Mesenchymal stem cell (in vitro differentiated cells and primary cell): ENCODE measurements around the gene WNT11.

ENCODE experiments used
- DNase-seq: peaks from one replicate; pipeline ENCODE4 v3.0.0-alpha.2; 2013
- H2AFZ ChIP-seq: one replicate; pipeline ENCODE4 v1.6.1; 2013; ENCODE audit warnings: low read depth, mild to moderate bottlenecking, control low read depth, inconsistent platforms, low read length, moderate library complexity
- H2AK5ac ChIP-seq: 2 replicates; pipeline ENCODE4 v1.6.1; 2013; ENCODE audit warnings: low read length, moderate library complexity, mild to moderate bottlenecking, inconsistent platforms; ENCODE audit not compliant: severe bottlenecking
- H2BK120ac ChIP-seq: one replicate; pipeline ENCODE4 v1.6.1; 2013; ENCODE audit warnings: low read depth, mild to moderate bottlenecking, inconsistent platforms, low read length, moderate library complexity
- H2BK12ac ChIP-seq, 2 experiments: one replicate each; pipeline ENCODE4 v1.6.1; 2013; ENCODE audit warnings: inconsistent platforms in 2 of 2, low read length in 2 of 2, mild to moderate bottlenecking in 2 of 2, moderate library complexity in 2 of 2, control low read depth in 1 of 2
- H2BK15ac ChIP-seq: one replicate; pipeline ENCODE4 v1.6.1; 2013; ENCODE audit warnings: mild to moderate bottlenecking, low read depth, inconsistent platforms; ENCODE audit not compliant: poor library complexity, severe bottlenecking
- H2BK5ac ChIP-seq: 2 replicates; pipeline ENCODE4 v1.6.1; 2013; ENCODE audit warnings: low read depth, mild to moderate bottlenecking, low read length, control low read depth, inconsistent platforms; ENCODE audit not compliant: poor library complexity, severe bottlenecking
- H3K14ac ChIP-seq, 2 experiments: one replicate each; pipeline ENCODE4 v1.6.1; 2013; ENCODE audit warnings: inconsistent platforms in 2 of 2, low read length in 2 of 2, control low read depth in 1 of 2, mild to moderate bottlenecking in 1 of 2, moderate library complexity in 1 of 2
- H3K18ac ChIP-seq, 2 experiments: one replicate each; pipeline ENCODE4 v1.6.1; 2013; ENCODE audit warnings: inconsistent platforms in 2 of 2, low read length in 2 of 2, control low read depth in 1 of 2, low read depth in 1 of 2, mild to moderate bottlenecking in 1 of 2
- H3K23ac ChIP-seq, 2 experiments: one replicate each; pipeline ENCODE4 v1.6.1; 2013; ENCODE audit warnings: inconsistent platforms in 2 of 2, low read length in 2 of 2, mild to moderate bottlenecking in 2 of 2, moderate library complexity in 2 of 2, control low read depth in 1 of 2
- H3K27ac ChIP-seq: 2 replicates; pipeline ENCODE4 v1.5.1; 2013; ENCODE audit warnings: mild to moderate bottlenecking, moderate library complexity, low read length, control low read depth, inconsistent platforms; ENCODE audit not compliant: poor library complexity, severe bottlenecking
- H3K27me3 ChIP-seq, 2 experiments: 2 replicates each; pipeline versions ENCODE4 v1.6.1 to v1.7.0; 2013; ENCODE audit warnings: low read length in 2 of 2, mild to moderate bottlenecking in 2 of 2, moderate library complexity in 2 of 2, control low read depth in 1 of 2, inconsistent platforms in 1 of 2; ENCODE audit not compliant: control insufficient read depth in 1 of 2, insufficient read depth in 1 of 2
- H3K36me3 ChIP-seq, 2 experiments: 2 replicates each; pipeline versions ENCODE4 v1.6.1 to v1.7.0; 2013; ENCODE audit warnings: low read length in 2 of 2, control low read depth in 1 of 2, inconsistent platforms in 1 of 2, low read depth in 1 of 2, mild to moderate bottlenecking in 1 of 2; ENCODE audit not compliant: insufficient read depth in 2 of 2, control insufficient read depth in 1 of 2
- H3K4ac ChIP-seq, 2 experiments: one replicate each; pipeline ENCODE4 v1.6.1; 2013; ENCODE audit warnings: inconsistent platforms in 2 of 2, low read length in 2 of 2, mild to moderate bottlenecking in 2 of 2, moderate library complexity in 2 of 2, control low read depth in 1 of 2, low read depth in 1 of 2
- H3K4me1 ChIP-seq: 2 replicates; pipeline ENCODE4 v1.6.1; 2013; ENCODE audit warnings: low read depth, low read length, control low read depth; ENCODE audit not compliant: control insufficient read depth, insufficient read depth
- H3K4me2 ChIP-seq: 2 replicates; pipeline ENCODE4 v1.6.1; 2013; ENCODE audit warnings: low read length, mild to moderate bottlenecking, inconsistent platforms; ENCODE audit not compliant: poor library complexity, severe bottlenecking
- H3K4me3 ChIP-seq, 2 experiments: 2 replicates each; pipeline versions ENCODE4 v1.5.1 to v1.7.0; 2013; ENCODE audit warnings: low read length in 2 of 2, mild to moderate bottlenecking in 2 of 2, control low read depth in 1 of 2, low read depth in 1 of 2; ENCODE audit not compliant: insufficient read depth in 1 of 2
- H3K79me1 ChIP-seq: replicated peaks from 2 replicates; pipeline ENCODE4 v1.6.1; 2013; ENCODE audit warnings: mild to moderate bottlenecking, control low read depth, low read length, inconsistent platforms; ENCODE audit not compliant: poor library complexity, severe bottlenecking
- H3K9ac ChIP-seq: 2 replicates; pipeline ENCODE4 v1.7.0; 2013; ENCODE audit warnings: mild to moderate bottlenecking, low read length, moderate library complexity
- H3K9me3 ChIP-seq: 2 replicates; pipeline ENCODE4 v1.7.0; 2013; ENCODE audit warnings: mild to moderate bottlenecking, low read length; ENCODE audit not compliant: control insufficient read depth
- H4K8ac ChIP-seq: one replicate; pipeline ENCODE4 v1.6.1; 2013; ENCODE audit warnings: inconsistent platforms, mild to moderate bottlenecking, low read length, moderate library complexity
- H4K91ac ChIP-seq: one replicate; pipeline ENCODE4 v1.6.1; 2013; ENCODE audit warnings: mild to moderate bottlenecking, low read length, inconsistent platforms
- WGBS: methylation state at CpG from one replicate; pipeline ENCODE4 v1.1.7; 2013; ENCODE audit warnings: mixed read lengths; 5-methylcytosine and 5-hydroxymethylcytosine counted together

Gene WNT11

DNA sequence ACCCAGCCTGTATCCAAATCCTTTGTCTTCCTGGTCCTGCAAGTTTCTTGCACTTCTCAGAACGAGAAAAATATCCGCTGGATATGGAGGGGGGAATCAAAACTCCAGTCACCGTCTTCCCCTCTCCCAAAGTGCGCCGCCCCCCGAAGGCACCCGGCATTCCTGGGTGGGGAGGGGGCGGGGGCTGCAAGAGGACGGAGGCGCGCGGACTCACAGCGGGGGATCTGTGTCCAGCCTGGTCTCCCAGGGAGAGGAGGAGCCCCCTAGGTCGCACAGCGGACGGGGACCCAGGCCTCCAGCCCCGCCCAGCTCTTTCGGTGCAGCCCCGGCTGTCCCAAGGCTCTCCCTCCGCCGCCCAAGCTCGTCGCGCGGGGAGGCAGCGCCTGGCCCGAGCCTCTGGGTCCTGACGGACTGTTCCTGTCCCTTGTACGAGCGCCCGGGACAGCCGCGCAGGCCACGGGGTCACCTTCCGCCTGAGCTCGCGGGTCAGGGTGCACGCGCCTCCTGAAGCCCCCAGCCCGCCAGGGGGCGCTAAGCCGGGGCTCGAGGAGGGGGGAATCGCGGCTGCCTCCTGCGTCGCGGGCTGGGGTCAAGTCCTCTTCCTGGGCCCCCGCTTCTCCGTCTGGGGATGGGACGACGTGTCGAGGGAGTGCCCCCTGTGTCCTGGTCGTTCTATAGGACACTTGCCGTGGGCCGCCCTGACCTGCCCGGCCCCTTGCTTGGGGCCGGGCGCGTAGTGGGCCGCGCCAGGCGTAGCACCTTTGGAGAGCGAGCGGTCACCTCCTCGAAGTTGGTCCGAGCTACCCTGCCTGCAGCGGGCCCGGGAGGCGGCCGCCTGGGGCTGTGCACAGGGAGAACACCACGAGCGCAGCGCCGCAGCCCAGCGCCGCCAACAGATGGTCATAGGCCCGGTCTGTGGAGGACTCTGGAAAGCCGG lies 2.4 kb upstream of the WNT11 start:
- peak; percentile 54 for DNase-seq
- Histone ChIP-seq H3K4me3 (peak overlapping the region; percentile 40 to 78), H3K9me3 (no peaks in the 10 kb centered on the region), H2AK5ac (no peak overlapping the region), H3K79me1 (no peaks in the 10 kb centered on the region), H3K27ac (no peak overlapping the region), H3K4me1 (peaks cover 53% of the 10 kb centered on the region), H2BK5ac (no peak overlapping the region), H4K91ac (no peak overlapping the region), H3K4me2 (peak overlapping the region; percentile 88), H2BK15ac (peak overlapping the region; percentile 36), H2BK12ac (no peak overlapping the region), H3K23ac (no peak overlapping the region), H3K14ac (no peak overlapping the region), H3K4ac (no peak overlapping the region), H3K9ac (peak overlapping the region; percentile 74), H3K27me3 (peaks cover 48 to 86% of the 10 kb centered on the region in 2 experiments), H4K8ac (no peak overlapping the region), H3K18ac (no peak overlapping the region), H2AFZ (no peak overlapping the region), H2BK120ac (no peak overlapping the region), H3K36me3 (no peaks in the 10 kb centered on the region)
- WGBS: under 1% methylated on average over 59 of the region's 79 CpGs

- Histone ChIP-seq H3K18ac (no peak overlapping the region), H3K27ac (no peak overlapping the region), H2BK120ac (no peak overlapping the region), H2AK5ac (no peak overlapping the region), H3K27me3 (peaks cover 51 to 86% of the 10 kb centered on the region in 2 experiments), H3K9ac (peak overlapping the region; percentile 74), H2AFZ (no peak overlapping the region), H3K9me3 (no peaks in the 10 kb centered on the region), H4K8ac (no peak overlapping the region), H3K4ac (no peak overlapping the region), H2BK12ac (no peak overlapping the region), H3K4me3 (peak overlapping the region in 1 of 2 experiments; percentile 78), H3K4me2 (peak overlapping the region; percentile 88), H3K14ac (no peak overlapping the region), H2BK15ac (no peak overlapping the region), H3K23ac (no peak overlapping the region), H3K79me1 (no peaks in the 10 kb centered on the region), H4K91ac (no peak overlapping the region), H3K4me1 (peaks cover 53% of the 10 kb centered on the region), H3K36me3 (no peaks in the 10 kb centered on the region), H2BK5ac (no peak overlapping the region)
- DNase-seq: peak; percentile 69
- 5% methylated on average over 47 of the region's 55 CpGs for WGBS
Measured at GRCh38 chr11:76207642-76208401, 1.5 kb upstream of the WNT11 start.

DNA sequence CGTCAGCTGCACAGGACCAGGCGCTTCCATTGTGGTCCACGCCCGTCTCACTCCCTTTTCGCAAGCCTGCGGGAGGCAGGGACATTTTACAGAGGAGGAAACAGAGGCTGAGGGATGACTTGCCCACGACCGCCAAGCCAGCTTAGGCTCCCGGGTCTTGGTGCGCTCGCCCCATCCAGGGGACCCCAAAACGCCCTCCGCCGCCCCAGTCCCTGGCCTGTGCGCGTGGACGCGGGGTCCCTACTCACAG lies 300 bp downstream of the WNT11 start:
- H4K8ac ChIP-seq: peak overlapping the region; percentile 2
- DNase-seq: no peak
- no peak overlapping the region for H2AFZ ChIP-seq
- H3K9me3 ChIP-seq: no peaks in the 10 kb centered on the region
- no peak overlapping the region for H3K4ac ChIP-seq
- H3K9ac ChIP-seq: no peak overlapping the region
- H3K18ac ChIP-seq: no peak overlapping the region
- H2BK5ac ChIP-seq: no peak overlapping the region
- H4K91ac ChIP-seq: no peak overlapping the region
- no peak overlapping the region for H2BK15ac ChIP-seq
- H3K27ac ChIP-seq: no peak overlapping the region
- no peaks in the 10 kb centered on the region for H3K79me1 ChIP-seq
- peak overlapping the region; percentile 38 to 78 for H3K4me3 ChIP-seq
- H3K4me1 ChIP-seq: peaks cover 49% of the 10 kb centered on the region
- no peaks in the 10 kb centered on the region for H3K36me3 ChIP-seq
- H3K4me2 ChIP-seq: peak overlapping the region; percentile 71
- peaks cover 37 to 82% of the 10 kb centered on the region in 2 experiments for H3K27me3 ChIP-seq
- no peak overlapping the region for H3K23ac ChIP-seq
- H2BK120ac ChIP-seq: no peak overlapping the region
- no peak overlapping the region for H2AK5ac ChIP-seq
- 4% methylated on average over 18 of the region's 18 CpGs for WGBS
- H2BK12ac ChIP-seq: no peak overlapping the region
- H3K14ac ChIP-seq: no peak overlapping the region
